SK-N-MC (cell line): ENCODE measurements around the gene KANSL1.
"Not testable (repeated sequence)": the region's sequence is repeated elsewhere in the genome, so short reads cannot be mapped to it uniquely, and the experiment has no call there.

ENCODE experiments used
- DNase-seq: peaks from one replicate; pipeline ENCODE4 v3.0.0-alpha.2; 2011; ENCODE audit warnings: low read depth, low spot score
- H3K27ac ChIP-seq: fragments of 200-600 bp; sonication (generic); 2 replicates; pipeline ENCODE4 v1.5.1; 2016; ENCODE audit warnings: mixed run types
- H3K36me3 ChIP-seq: fragments of 200-600 bp; sonication (generic); 2 replicates; pipeline ENCODE4 v1.6.1; 2017; ENCODE audit warnings: antibody characterized with exemption, low read length, mixed read lengths; ENCODE audit not compliant: insufficient read depth
- H3K4me3 ChIP-seq: fragments of 200-600 bp; sonication (generic); 2 replicates; pipeline ENCODE4 v1.5.1; 2016
- H3K9ac ChIP-seq: fragments of 200-600 bp; sonication (generic); 2 replicates; pipeline ENCODE4 v1.8.0; 2017; ENCODE audit warnings: mixed run types, mixed read lengths; ENCODE audit not compliant: insufficient read length
- H3K9me3 ChIP-seq: fragments of 200-600 bp; sonication (generic); 2 replicates; pipeline ENCODE4 v1.6.1; 2017; ENCODE audit warnings: low read depth, mild to moderate bottlenecking, antibody characterized with exemption, low read length, moderate library complexity, mixed read lengths
- EZH2 ChIP-seq: fragments of 200-600 bp; sonication (generic); IDR thresholded peaks from one replicate; pipeline ENCODE4 v1.6.1; 2017; ENCODE audit warnings: antibody characterized with exemption
- FOXP2 ChIP-seq: optimal IDR thresholded peaks from 2 replicates; pipeline ENCODE3; 2011; ENCODE audit warnings: mild to moderate bottlenecking, moderate library complexity; ENCODE audit not compliant: insufficient read depth; ENCODE audit errors: extremely low read length, control extremely low read depth
- POLR2AphosphoS5 ChIP-seq: IDR thresholded peaks from 2 replicates; pipeline ENCODE4 v1.6.1; 2012; ENCODE audit warnings: mild to moderate bottlenecking, low read depth, low read length, borderline replicate concordance

Gene KANSL1

DNA sequence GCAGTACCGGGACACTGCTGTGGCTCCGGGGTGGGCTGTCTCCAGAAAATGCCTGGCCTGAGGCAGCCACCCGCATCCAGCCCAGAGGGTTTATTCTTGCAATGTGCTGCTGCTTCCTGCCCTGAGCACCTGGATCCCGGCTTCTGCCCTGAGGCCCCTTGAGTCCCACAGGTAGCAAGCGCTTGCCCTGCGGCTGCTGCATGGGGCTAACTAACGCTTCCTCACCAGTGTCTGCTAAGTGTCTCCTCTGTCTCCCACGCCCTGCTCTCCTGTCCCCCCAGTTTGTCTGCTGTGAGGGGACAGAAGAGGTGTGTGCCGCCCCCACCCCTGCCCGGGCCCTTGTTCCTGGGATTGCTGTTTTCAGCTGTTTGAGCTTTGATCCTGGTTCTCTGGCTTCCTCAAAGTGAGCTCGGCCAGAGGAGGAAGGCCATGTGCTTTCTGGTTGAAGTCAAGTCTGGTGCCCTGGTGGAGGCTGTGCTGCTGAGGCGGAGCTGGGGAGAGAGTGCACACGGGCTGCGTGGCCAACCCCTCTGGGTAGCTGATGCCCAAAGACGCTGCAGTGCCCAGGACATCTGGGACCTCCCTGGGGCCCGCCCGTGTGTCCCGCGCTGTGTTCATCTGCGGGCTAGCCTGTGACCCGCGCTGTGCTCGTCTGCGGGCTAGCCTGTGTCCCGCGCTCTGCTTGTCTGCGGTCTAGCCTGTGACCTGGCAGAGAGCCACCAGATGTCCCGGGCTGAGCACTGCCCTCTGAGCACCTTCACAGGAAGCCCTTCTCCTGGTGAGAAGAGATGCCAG, 181.3 kb downstream of the KANSL1 start:
- Histone ChIP-seq H3K9me3 (no peaks in the 10 kb centered on the region), H3K27ac (no peak overlapping the region), H3K36me3 (peaks cover 6% of the 10 kb centered on the region; the same call in 1 of the 2 replicates), H3K9ac (no peak overlapping the region), H3K4me3 (no peak overlapping the region)
- no peak for DNase-seq
- no peak for TF ChIP-seq EZH2
- TF ChIP-seq FOXP2: no peak
- TF ChIP-seq POLR2AphosphoS5: no peak

DNA sequence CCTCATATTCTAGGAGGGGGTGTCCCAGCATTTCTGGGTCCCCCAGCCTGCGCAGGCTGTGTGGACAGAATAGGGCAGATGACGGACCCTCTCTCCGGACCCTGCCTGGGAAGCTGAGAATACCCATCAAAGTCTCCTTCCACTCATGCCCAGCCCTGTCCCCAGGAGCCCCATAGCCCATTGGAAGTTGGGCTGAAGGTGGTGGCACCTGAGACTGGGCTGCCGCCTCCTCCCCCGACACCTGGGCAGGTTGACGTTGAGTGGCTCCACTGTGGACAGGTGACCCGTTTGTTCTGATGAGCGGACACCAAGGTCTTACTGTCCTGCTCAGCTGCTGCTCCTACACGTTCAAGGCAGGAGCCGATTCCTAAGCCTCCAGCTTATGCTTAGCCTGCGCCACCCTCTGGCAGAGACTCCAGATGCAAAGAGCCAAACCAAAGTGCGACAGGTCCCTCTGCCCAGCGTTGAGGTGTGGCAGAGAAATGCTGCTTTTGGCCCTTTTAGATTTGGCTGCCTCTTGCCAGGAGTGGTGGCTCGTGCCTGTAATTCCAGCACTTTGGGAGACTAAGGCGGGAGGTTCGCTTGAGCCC, 182.5 kb downstream of the KANSL1 start:
- no peak overlapping the region for H3K27ac ChIP-seq
- H3K36me3 ChIP-seq: peaks cover 13% of the 10 kb centered on the region
- TF ChIP-seq FOXP2 (no peak), EZH2 (no peak), POLR2AphosphoS5 (no peak)
- no peak overlapping the region for H3K9ac ChIP-seq
- no peak overlapping the region for H3K4me3 ChIP-seq
- H3K9me3 ChIP-seq: no peaks in the 10 kb centered on the region
- DNase-seq: no peak

DNA sequence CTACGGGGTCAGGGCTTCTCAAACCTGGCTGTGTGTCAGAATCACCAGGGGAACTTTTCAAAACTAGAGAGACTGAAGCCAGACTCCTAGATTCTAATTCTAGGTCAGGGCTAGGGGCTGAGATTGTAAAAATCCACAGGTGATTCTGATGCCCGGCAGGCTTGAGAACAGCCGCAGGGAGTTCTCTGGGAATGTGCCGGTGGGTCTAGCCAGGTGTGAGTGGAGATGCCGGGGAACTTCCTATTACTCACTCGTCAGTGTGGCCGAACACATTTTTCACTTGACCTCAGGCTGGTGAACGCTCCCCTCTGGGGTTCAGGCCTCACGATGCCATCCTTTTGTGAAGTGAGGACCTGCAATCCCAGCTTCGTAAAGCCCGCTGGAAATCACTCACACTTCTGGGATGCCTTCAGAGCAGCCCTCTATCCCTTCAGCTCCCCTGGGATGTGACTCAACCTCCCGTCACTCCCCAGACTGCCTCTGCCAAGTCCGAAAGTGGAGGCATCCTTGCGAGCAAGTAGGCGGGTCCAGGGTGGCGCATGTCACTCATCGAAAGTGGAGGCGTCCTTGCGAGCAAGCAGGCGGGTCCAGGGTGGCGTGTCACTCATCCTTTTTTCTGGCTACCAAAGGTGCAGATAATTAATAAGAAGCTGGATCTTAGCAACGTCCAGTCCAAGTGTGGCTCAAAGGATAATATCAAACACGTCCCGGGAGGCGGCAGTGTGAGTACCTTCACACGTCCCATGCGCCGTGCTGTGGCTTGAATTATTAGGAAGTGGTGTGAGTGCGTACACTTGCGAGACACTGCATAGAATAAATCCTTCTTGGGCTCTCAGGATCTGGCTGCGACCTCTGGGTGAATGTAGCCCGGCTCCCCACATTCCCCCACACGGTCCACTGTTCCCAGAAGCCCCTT, 183.3 kb downstream of the KANSL1 start:
- H3K27ac ChIP-seq: no peak overlapping the region
- DNase-seq: no peak
- H3K36me3 ChIP-seq: peaks cover 18% of the 10 kb centered on the region
- no peaks in the 10 kb centered on the region for H3K9me3 ChIP-seq
- no peak overlapping the region for H3K4me3 ChIP-seq
- TF ChIP-seq POLR2AphosphoS5: no peak
- TF ChIP-seq FOXP2: no peak
- no peak for TF ChIP-seq EZH2
- no peak overlapping the region for H3K9ac ChIP-seq

DNA sequence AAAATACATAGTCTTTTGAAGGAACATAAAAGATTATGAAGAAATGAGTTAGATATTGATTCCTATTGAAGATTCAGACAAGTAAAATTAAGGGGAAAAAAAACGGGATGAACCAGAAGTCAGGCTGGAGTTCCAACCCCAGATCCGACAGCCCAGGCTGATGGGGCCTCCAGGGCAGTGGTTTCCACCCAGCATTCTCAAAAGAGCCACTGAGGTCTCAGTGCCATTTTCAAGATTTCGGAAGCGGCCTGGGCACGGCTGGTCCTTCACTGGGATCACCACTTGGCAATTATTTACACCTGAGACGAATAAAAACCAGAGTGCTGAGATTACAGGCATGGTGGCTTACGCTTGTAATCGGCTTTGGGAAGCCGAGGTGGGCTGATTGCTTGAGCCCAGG, 184.6 kb downstream of the KANSL1 start:
- no peak overlapping the region for H3K27ac ChIP-seq
- no peak for TF ChIP-seq FOXP2
- TF ChIP-seq POLR2AphosphoS5: no peak
- no peak for TF ChIP-seq EZH2
- H3K9ac ChIP-seq: no peak overlapping the region
- H3K9me3 ChIP-seq: no peaks in the 10 kb centered on the region
- no peak overlapping the region for H3K4me3 ChIP-seq
- no peak for DNase-seq
- H3K36me3 ChIP-seq: peaks cover 12% of the 10 kb centered on the region

DNA sequence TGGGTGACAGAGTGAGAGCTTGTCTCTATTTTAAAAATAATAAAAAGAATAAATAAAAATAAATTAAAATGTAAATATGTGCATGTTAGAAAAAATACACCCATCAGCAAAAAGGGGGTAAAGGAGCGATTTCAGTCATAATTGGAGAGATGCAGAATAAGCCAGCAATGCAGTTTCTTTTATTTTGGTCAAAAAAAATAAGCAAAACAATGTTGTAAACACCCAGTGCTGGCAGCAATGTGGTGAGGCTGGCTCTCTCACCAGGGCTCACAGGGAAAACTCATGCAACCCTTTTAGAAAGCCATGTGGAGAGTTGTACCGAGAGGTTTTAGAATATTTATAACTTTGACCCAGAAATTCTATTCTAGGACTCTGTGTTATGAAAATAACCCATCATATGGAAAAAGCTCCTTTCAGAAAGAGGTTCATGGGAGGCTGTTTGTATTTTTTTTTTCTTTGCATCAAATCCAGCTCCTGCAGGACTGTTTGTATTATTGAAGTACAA, 185.7 kb downstream of the KANSL1 start:
- H3K9ac ChIP-seq: no peak overlapping the region
- TF ChIP-seq POLR2AphosphoS5 (no peak), FOXP2 (no peak), EZH2 (no peak)
- H3K27ac ChIP-seq: no peak overlapping the region
- H3K9me3 ChIP-seq: no peaks in the 10 kb centered on the region
- no peak for DNase-seq
- no peak overlapping the region for H3K4me3 ChIP-seq
- peaks cover 12% of the 10 kb centered on the region for H3K36me3 ChIP-seq

DNA sequence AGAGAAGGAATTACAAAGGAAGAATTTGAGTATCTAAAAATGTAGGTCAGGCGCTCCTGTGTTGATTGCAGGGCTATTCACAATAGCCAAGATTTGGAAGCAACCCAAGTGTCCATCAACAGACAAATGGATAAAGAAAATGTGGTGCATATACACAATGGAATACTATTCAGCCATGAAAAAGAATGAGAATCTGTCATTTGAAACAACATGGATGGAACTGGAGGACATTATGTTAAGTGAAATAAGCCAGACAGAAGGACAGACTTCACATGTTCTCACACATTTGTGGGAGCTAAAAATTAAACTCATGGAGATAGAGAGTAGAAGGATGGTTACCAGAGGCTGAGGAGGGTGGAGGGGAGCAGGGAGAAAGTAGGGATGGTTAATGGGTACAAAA, 187.1 kb downstream of the KANSL1 start:
- H3K9me3 ChIP-seq, DNase-seq, H3K9ac ChIP-seq, H3K4me3 ChIP-seq, H3K27ac ChIP-seq: not testable (repeated sequence)
- peaks cover 12% of the 10 kb centered on the region for H3K36me3 ChIP-seq

DNA sequence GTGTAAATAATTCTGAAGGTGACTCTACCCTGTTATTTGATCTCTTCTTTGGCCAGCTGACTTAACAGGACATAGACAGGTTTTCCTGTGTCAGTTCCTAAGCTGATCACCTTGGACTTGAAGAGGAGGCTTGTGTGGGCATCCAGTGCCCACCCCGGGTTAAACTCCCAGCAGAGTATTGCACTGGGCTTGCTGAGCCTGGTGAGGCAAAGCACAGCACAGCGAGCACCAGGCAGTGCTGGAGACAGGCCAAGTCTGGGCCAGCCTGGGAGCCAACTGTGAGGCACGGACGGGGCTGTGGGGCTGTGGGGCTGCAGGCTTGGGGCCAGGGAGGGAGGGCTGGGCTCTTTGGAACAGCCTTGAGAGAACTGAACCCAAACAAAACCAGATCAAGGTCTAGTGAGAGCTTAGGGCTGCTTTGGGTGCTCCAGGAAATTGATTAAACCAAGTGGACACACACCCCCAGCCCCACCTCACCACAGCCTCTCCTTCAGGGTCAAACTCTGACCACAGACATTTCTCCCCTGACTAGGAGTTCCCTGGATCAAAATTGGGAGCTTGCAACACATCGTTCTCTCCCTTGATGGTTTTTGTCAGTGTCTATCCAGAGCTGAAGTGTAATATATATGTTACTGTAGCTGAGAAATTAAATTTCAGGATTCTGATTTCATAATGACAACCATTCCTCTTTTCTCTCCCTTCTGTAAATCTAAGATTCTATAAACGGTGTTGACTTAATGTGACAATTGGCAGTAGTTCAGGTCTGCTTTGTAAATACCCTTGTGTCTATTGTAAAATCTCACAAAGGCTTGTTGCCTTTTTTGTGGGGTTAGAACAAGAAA, 189.1 kb downstream of the KANSL1 start:
- no peak overlapping the region for H3K4me3 ChIP-seq
- H3K36me3 ChIP-seq: peaks cover 12% of the 10 kb centered on the region
- DNase-seq: no peak
- H3K27ac ChIP-seq: no peak overlapping the region
- no peaks in the 10 kb centered on the region for H3K9me3 ChIP-seq
- TF ChIP-seq EZH2: no peak
- no peak for TF ChIP-seq POLR2AphosphoS5
- no peak for TF ChIP-seq FOXP2
- H3K9ac ChIP-seq: no peak overlapping the region

DNA sequence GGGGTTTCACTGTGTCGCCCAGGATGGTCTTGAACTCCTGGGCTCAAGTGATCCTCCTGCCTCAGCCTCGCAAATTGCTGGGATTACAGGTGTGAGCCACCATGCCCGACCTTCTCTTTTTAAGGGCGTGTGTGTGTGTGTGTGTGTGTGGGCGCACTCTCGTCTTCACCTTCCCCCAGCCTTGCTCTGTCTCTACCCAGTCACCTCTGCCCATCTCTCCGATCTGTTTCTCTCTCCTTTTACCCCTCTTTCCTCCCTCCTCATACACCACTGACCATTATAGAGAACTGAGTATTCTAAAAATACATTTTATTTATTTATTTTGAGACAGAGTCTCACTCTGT, 190.3 kb downstream of the KANSL1 start:
- no peak overlapping the region for H3K27ac ChIP-seq
- no peak for TF ChIP-seq EZH2
- no peak for TF ChIP-seq FOXP2
- TF ChIP-seq POLR2AphosphoS5: no peak
- H3K4me3 ChIP-seq: no peak overlapping the region
- no peak for DNase-seq
- no peaks in the 10 kb centered on the region for H3K9me3 ChIP-seq
- peaks cover 12% of the 10 kb centered on the region for H3K36me3 ChIP-seq
- H3K9ac ChIP-seq: no peak overlapping the region
